Measurements from ENCODE around the gene FNDC8. TPM values are rescaled to one million over a fixed set of nuclear protein-coding genes. Genes with fewer than 3 reads are reported as not detected.

Gene FNDC8
- total and polyA plus RNA-seq, 2 of the 8 experiments (the other 6 are each of a cell fraction or from before 2014, with no cell fraction given): not detected

GRCh38 chr17:35163886-35164285 lies 42.5 kb downstream of the FNDC8 start:
- no peak overlapping the region for H3K4ac ChIP-seq (replicated peaks; ENCODE audit: insufficient read length, low read depth, low read length)
- H3K18ac ChIP-seq (ENCODE audit: extremely low read depth, low read length): no peak overlapping the region
- ChIA-PET CTCF (ENCODE audit: partially characterized antibody) (interaction anchor here (0.6 to 0.9 kb wide), 2 partner anchors 9 to 216 kb away, joined by 3 read pairs; no protein-coding TSS in a partner anchor), POLR2A (ENCODE audit: partially characterized antibody) (interaction anchor here (1.1 kb wide), 1 partner anchor 95 kb away, joined by 3 read pairs; no protein-coding TSS in a partner anchor)
- no peak overlapping the region for H4K91ac ChIP-seq (replicated peaks; ENCODE audit: insufficient read length, low read length)
- H3K27ac ChIP-seq (ENCODE audit: low read depth, low read length): no peak overlapping the region
- FAIRE-seq (no peak), DNase-seq (ENCODE audit: low read depth in 1 of 2, low spot score in 2 of 2) (no peak)
- H2AK5ac ChIP-seq (ENCODE audit: low read depth, low read length): no peak overlapping the region
- no peaks in the 10 kb centered on the region for H3K4me1 ChIP-seq (replicated peaks in 1 of 4; ENCODE audit: control insufficient read depth in 3 of 4, insufficient read depth in 4 of 4, low read length in 3 of 4)
- 92% methylated on average over 7 of the region's 7 CpGs; no CpG with 5 or more reads in 1 of the 2 experiments for WGBS, 2 experiments (ENCODE audit: extremely low coverage in 1 of 2, insufficient coverage in 1 of 2, insufficient read length in 1 of 2, insufficient replicate concordance in 2 of 2, low coverage in 1 of 2, low lambda C conversion rate in 2 of 2, missing lambda C conversion rate in 1 of 2)
- H4K20me1 ChIP-seq (replicated peaks in 1 of 2; ENCODE audit: control insufficient read depth in 1 of 2, insufficient read depth in 2 of 2, low read length in 2 of 2): peaks cover 0 to 2% of the 10 kb centered on the region in 2 experiments
- H3K23me2 ChIP-seq (ENCODE audit: low read depth, low read length): no peaks in the 10 kb centered on the region
- H3K9me3 ChIP-seq (ENCODE audit: insufficient read depth in 2 of 2, low read depth in 1 of 2, low read length in 1 of 2): no peaks in the 10 kb centered on the region
- H2BK15ac ChIP-seq (ENCODE audit: low read length): no peak overlapping the region
- no peak overlapping the region for H2BK12ac ChIP-seq (ENCODE audit: low read depth, low read length)
- no peak overlapping the region for H3K56ac ChIP-seq (replicated peaks; ENCODE audit: insufficient read length, low read depth, low read length)
- no peak overlapping the region for H3K4me2 ChIP-seq (ENCODE audit: insufficient read depth in 1 of 2, low read depth in 2 of 2, low read length in 2 of 2)
- no peaks in the 10 kb centered on the region for H3K27me3 ChIP-seq (replicated peaks in 1 of 4; ENCODE audit: control insufficient read depth in 3 of 4, extremely low read depth in 1 of 4, insufficient read depth in 3 of 4, low read length in 3 of 4)
- H2BK5ac ChIP-seq (ENCODE audit: low read depth, low read length): no peak overlapping the region
- H2BK120ac ChIP-seq (replicated peaks; ENCODE audit: low read depth, low read length): no peak overlapping the region
- H3K79me1 ChIP-seq (ENCODE audit: low read depth, low read length): no peaks in the 10 kb centered on the region; the same call in 1 of the 2 replicates
- no peak overlapping the region for H3K23ac ChIP-seq (ENCODE audit: insufficient read length)
- no peak overlapping the region for H3K4me3 ChIP-seq (ENCODE audit: extremely low read depth in 1 of 4, insufficient read depth in 2 of 4, low read depth in 3 of 4, low read length in 4 of 4)
- no peaks in the 10 kb centered on the region for H3K36me3 ChIP-seq (ENCODE audit: control insufficient read depth in 2 of 4, insufficient read depth in 4 of 4, low read length in 3 of 4)
- H2BK20ac ChIP-seq (ENCODE audit: low read length): no peak overlapping the region
- H4K8ac ChIP-seq (ENCODE audit: extremely low read depth, insufficient read depth, low read length): no peak overlapping the region
- no peak overlapping the region for H4K5ac ChIP-seq (ENCODE audit: insufficient read length, low read depth, low read length)
- no peak overlapping the region for H2AFZ ChIP-seq (ENCODE audit: low read length)
- no peaks in the 10 kb centered on the region for H3K79me2 ChIP-seq (ENCODE audit: control insufficient read depth in 1 of 2, insufficient read depth in 2 of 2, low read length in 2 of 2)
- H3K14ac ChIP-seq (ENCODE audit: insufficient read length): no peak overlapping the region
- H3K9ac ChIP-seq (replicated peaks in 1 of 4; ENCODE audit: extremely low read depth in 1 of 4, low read depth in 3 of 4, low read length in 3 of 4): no peak overlapping the region
- TF ChIP-seq HDAC2 (IDR thresholded peaks at IDR 0.05; ENCODE audit: borderline replicate concordance in 1 of 2, low read depth in 2 of 2, low read length in 2 of 2): no peak
- no peak for TF ChIP-seq CHD2 (IDR thresholded peaks at IDR 0.05; ENCODE audit: low read length)
- TF ChIP-seq RNF2 (IDR thresholded peaks at IDR 0.05; ENCODE audit: borderline replicate concordance, low read depth, low read length, missing control alignments, poor library complexity, severe bottlenecking): no peak
- TF ChIP-seq ATF2 (IDR thresholded peaks at IDR 0.05; ENCODE audit: low read length): no peak
- TF ChIP-seq CHD1 (IDR thresholded peaks at IDR 0.05; ENCODE audit: low read depth, low read length): no peak
- TF ChIP-seq NRF1 (IDR thresholded peaks at IDR 0.05; ENCODE audit: low read depth, low read length): no peak
